NCI-H510A treated with DMSO at 0.1 percent for 48 hours (cell line): ENCODE data around the gene RNMT.
A peak's percentile ranks its signal among the peaks of the same experiment; 100 is the strongest.
"Not testable (repeated sequence)": the region's sequence is repeated elsewhere in the genome, so short reads cannot be mapped to it uniquely, and the experiment has no call there.

Experiments
- DNase-seq: peaks from one replicate; lab custom pipeline; 2025; lab: John Stamatoyannopoulos, UW

Gene RNMT

GRCh38 chr18:13735681-13736080 is 9.2 kb downstream of the RNMT start:
- no peak for DNase-seq

GRCh38 chr18:13745696-13746095 is 19.2 kb downstream of the RNMT start:
- no peak for DNase-seq

- DNase-seq = no peak
Observed at GRCh38 chr18:13746633-13747032, 20.2 kb downstream of the RNMT start.

GRCh38 chr18:13751599-13751998 is 25.1 kb downstream of the RNMT start:
- not testable (repeated sequence) for DNase-seq

GRCh38 chr18:13756261-13756660 is 29.8 kb downstream of the RNMT start:
- DNase-seq = no peak

- DNase-seq = no peak
Observed at GRCh38 chr18:13756671-13757070, 30.2 kb downstream of the RNMT start.

GRCh38 chr18:13758622-13759021 is 32.1 kb downstream of the RNMT start:
- no peak for DNase-seq

GRCh38 chr18:13760047-13760446 is 33.6 kb downstream of the RNMT start:
- no peak for DNase-seq

- DNase-seq = no peak
Observed at GRCh38 chr18:13762690-13763439, 36.4 kb downstream of the RNMT start.

GRCh38 chr18:13775058-13775457 is 48.6 kb downstream of the RNMT start:
- DNase-seq = no peak

GRCh38 chr18:13791181-13791580 is 64.7 kb downstream of the RNMT start:
- DNase-seq = no peak

- DNase-seq = no peak
Observed at GRCh38 chr18:13793819-13794218, 67.3 kb downstream of the RNMT start.

GRCh38 chr18:13796515-13796914 is 70.0 kb downstream of the RNMT start:
- DNase-seq = no peak

- no peak for DNase-seq
Observed at GRCh38 chr18:13797157-13797611, 70.7 kb downstream of the RNMT start.

GRCh38 chr18:13799396-13799795 is 72.9 kb downstream of the RNMT start:
- no peak for DNase-seq

GRCh38 chr18:13800505-13801259 is 74.2 kb downstream of the RNMT start:
- DNase-seq = peak; percentile 64

- no peak for DNase-seq
Observed at GRCh38 chr18:13801260-13801601, 74.8 kb downstream of the RNMT start.

GRCh38 chr18:13804305-13804704 is 77.8 kb downstream of the RNMT start:
- peak; percentile 58 for DNase-seq

- DNase-seq = no peak
Observed at GRCh38 chr18:13808294-13809042, 82.0 kb downstream of the RNMT start.

GRCh38 chr18:13809043-13809430 is 82.6 kb downstream of the RNMT start:
- no peak for DNase-seq

GRCh38 chr18:13809531-13810255 is 83.2 kb downstream of the RNMT start:
- DNase-seq = no peak

GRCh38 chr18:13810950-13811485 is 84.5 kb downstream of the RNMT start:
- no peak for DNase-seq
